ENCODE measurements around the gene PCNX3.

DNA sequence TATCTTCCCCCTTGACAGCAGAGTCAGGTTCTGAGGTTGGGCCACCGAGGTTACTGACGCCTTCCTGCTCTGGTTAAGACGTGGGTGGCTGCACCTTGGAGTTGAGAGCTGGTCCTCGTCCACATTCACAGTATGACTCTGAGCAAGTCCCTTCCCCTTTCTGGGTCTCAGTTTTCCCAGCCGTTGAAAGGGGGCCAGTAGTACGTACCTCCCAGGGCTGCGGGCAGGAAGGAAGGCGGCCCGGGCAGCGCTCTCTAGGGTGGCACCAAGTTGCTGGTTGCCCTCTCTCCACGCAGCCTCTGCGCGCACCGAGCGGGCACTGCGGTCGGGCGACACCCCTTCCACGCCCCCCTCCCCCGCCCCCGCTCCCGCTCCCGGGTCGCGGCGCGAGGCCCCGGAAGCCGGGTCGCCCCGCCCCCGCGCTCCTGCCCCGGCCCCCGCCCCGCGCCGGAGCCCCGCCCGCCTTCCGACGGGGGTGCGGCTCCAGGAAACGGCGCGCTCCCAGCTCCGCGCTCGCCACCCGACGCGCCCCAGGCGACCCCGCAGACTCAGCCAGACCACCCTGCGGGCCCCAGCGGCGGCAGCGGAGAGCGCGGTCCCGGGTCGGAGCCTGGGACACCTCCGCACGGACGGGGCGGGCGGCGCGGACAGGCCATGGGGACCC is 39.9 kb upstream of the PCNX3 start, which contains the start of gene EHBP1L1:
- TF ChIP-seq POLR2A (IDR thresholded peaks at IDR 0.05) = no peak
- TF ChIP-seq, protein P1, sequence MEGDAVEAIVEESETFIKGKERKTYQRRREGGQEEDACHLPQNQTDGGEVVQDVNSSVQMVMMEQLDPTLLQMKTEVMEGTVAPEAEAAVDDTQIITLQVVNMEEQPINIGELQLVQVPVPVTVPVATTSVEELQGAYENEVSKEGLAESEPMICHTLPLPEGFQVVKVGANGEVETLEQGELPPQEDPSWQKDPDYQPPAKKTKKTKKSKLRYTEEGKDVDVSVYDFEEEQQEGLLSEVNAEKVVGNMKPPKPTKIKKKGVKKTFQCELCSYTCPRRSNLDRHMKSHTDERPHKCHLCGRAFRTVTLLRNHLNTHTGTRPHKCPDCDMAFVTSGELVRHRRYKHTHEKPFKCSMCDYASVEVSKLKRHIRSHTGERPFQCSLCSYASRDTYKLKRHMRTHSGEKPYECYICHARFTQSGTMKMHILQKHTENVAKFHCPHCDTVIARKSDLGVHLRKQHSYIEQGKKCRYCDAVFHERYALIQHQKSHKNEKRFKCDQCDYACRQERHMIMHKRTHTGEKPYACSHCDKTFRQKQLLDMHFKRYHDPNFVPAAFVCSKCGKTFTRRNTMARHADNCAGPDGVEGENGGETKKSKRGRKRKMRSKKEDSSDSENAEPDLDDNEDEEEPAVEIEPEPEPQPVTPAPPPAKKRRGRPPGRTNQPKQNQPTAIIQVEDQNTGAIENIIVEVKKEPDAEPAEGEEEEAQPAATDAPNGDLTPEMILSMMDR (IDR thresholded peaks at IDR 0.05) = no peak
- peak in 1 of 3 donors; percentile 10 for TF ChIP-seq POLR2AphosphoS5 (IDR thresholded peaks at IDR 0.05)
